ENCODE measurements around the gene CDH23. TPM values are rescaled to one million over a fixed set of nuclear protein-coding genes. Genes with fewer than 3 reads are reported as not detected.

Gene CDH23
- total and polyA plus RNA-seq, 10 of the 15 experiments (the other 5 are each of a cell fraction or from before 2014, with no cell fraction given), result 0.09 to 0.40 (median 0.15) TPM; not detected in 1

DNA sequence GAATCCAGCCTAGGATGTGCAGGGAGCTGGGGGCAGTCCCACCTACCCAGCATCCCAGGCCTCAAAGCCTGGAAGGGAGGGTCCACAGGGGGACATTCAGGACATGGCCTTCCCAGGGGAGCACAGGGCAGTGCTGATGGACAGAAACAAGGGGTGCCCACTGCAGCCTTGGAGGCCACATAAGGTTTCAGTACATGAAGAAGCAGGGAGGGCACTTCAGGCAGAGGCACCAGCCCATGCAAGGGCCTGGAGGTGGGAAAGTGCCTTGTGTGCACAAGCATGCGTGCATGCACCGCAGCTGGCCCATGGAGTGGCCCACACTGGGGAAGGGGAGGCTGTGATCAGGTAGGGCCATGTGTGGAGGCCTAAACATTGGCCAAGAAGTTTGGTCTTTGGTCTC is 313.8 kb downstream of the CDH23 start:
- in situ Hi-C loops (cut with MboI) (no loop called here), intact Hi-C loops (cut with micrococcal nuclease; ENCODE audit: unreplicated experiment) (no loop called here)
- Histone ChIP-seq H3K27me3 (replicated peaks in 1 of 2; ENCODE audit: control insufficient read depth in 2 of 2, insufficient read depth in 2 of 2, low read length in 1 of 2) (no peaks in the 10 kb centered on the region), H3K27ac (ENCODE audit: control insufficient read depth, insufficient read depth) (no peak overlapping the region), H3K4me1 (ENCODE audit: control insufficient read depth, insufficient read depth, low read length) (peaks cover 26% of the 10 kb centered on the region), H2AFZ (ENCODE audit: control insufficient read depth, low read depth, low read length) (no peak overlapping the region), H4K20me1 (ENCODE audit: control insufficient read depth, insufficient read depth) (no peaks in the 10 kb centered on the region), H3K4me3 (no peak overlapping the region), H3K79me2 (ENCODE audit: control insufficient read depth, insufficient read depth, low read length) (no peaks in the 10 kb centered on the region), H3K9me3 (replicated peaks; ENCODE audit: control insufficient read depth, insufficient read depth, low read length) (no peaks in the 10 kb centered on the region), H3K36me3 (ENCODE audit: control insufficient read depth in 2 of 2, insufficient read depth in 2 of 2, low read length in 1 of 2) (no peaks in the 10 kb centered on the region), H3K9ac (ENCODE audit: control insufficient read depth, insufficient read depth, low read length) (no peak overlapping the region), H3K4me2 (ENCODE audit: control insufficient read depth, insufficient read depth) (no peak overlapping the region)
- RAD21 ChIA-PET (ENCODE audit: unreplicated experiment), result no interaction called here
- FAIRE-seq, result no peak
- ATAC-seq, result no peak
- CTCF ChIA-PET, result interaction anchor here (1.1 to 5.3 kb wide), 3 partner anchors 13 to 186 kb away, joined by 3 to 25 read pairs (median 7); no protein-coding TSS in a partner anchor
- POLR2A ChIA-PET, result no interaction called here
- DNase-seq (ENCODE audit: low read depth, low spot score), result no peak
- no TSS peak for BruUV-seq (replicated peaks)
- 100% methylated on average over 2 of the region's 2 CpGs for WGBS (ENCODE audit: insufficient coverage, insufficient replicate concordance, low lambda C conversion rate, missing lambda C conversion rate)
- SMC1A ChIA-PET (ENCODE audit: uncharacterized antibody, unreplicated experiment), result interaction anchor here (2.2 kb wide), 1 partner anchor 12 kb away, joined by 9 read pairs; no protein-coding TSS in a partner anchor
- no peak for TF ChIP-seq EP300 (IDR thresholded peaks at IDR 0.05; ENCODE audit: borderline replicate concordance in 1 of 2, control insufficient read depth in 1 of 2, low read depth in 2 of 2, low read length in 2 of 2)
- no peak for TF ChIP-seq ATF2 (IDR thresholded peaks at IDR 0.05; ENCODE audit: low read length)
- TF ChIP-seq CEBPB (IDR thresholded peaks at IDR 0.05; ENCODE audit: borderline replicate concordance in 1 of 2, low read depth in 2 of 2, low read length in 2 of 2), result no peak
- TF ChIP-seq WRNIP1 (IDR thresholded peaks at IDR 0.05; ENCODE audit: borderline replicate concordance, low read depth, low read length), result no peak
- TF ChIP-seq, protein P1, sequence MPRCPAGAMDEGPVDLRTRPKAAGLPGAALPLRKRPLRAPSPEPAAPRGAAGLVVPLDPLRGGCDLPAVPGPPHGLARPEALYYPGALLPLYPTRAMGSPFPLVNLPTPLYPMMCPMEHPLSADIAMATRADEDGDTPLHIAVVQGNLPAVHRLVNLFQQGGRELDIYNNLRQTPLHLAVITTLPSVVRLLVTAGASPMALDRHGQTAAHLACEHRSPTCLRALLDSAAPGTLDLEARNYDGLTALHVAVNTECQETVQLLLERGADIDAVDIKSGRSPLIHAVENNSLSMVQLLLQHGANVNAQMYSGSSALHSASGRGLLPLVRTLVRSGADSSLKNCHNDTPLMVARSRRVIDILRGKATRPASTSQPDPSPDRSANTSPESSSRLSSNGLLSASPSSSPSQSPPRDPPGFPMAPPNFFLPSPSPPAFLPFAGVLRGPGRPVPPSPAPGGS (IDR thresholded peaks at IDR 0.05; ENCODE audit: borderline replicate concordance, insufficient read depth, low read depth, low read length, poor library complexity, severe bottlenecking), result no peak
- no peak for TF ChIP-seq BMI1 (IDR thresholded peaks at IDR 0.05; ENCODE audit: borderline replicate concordance)
- TF ChIP-seq ZBTB4 (CRISPR knock-in tag; IDR thresholded peaks at IDR 0.05), result no peak
- TF ChIP-seq RBBP5 (conservative IDR thresholded peaks at IDR 0.05), result no peak
- TF ChIP-seq CTCF (IDR thresholded peaks at IDR 0.05 in 2 of 3, conservative IDR thresholded peaks at IDR 0.05 in 1 of 3; ENCODE audit: control insufficient read depth in 2 of 3, extremely low read depth in 1 of 3, insufficient read depth in 1 of 3, low read depth in 3 of 3, low read length in 3 of 3), result no peak
- no peak for TF ChIP-seq FOXK2 (IDR thresholded peaks at IDR 0.05)
- TF ChIP-seq ZNF217 (IDR thresholded peaks at IDR 0.05), result no peak
- TF ChIP-seq ASH2L (IDR thresholded peaks at IDR 0.05; ENCODE audit: borderline replicate concordance, low read depth), result no peak
- TF ChIP-seq LARP7 (IDR thresholded peaks at IDR 0.05), result no peak
- TF ChIP-seq, protein P2, sequence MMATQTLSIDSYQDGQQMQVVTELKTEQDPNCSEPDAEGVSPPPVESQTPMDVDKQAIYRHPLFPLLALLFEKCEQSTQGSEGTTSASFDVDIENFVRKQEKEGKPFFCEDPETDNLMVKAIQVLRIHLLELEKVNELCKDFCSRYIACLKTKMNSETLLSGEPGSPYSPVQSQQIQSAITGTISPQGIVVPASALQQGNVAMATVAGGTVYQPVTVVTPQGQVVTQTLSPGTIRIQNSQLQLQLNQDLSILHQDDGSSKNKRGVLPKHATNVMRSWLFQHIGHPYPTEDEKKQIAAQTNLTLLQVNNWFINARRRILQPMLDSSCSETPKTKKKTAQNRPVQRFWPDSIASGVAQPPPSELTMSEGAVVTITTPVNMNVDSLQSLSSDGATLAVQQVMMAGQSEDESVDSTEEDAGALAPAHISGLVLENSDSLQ (IDR thresholded peaks at IDR 0.05), result no peak

Data from GM12878 (cell line).